HG03108 (cell line): ENCODE measurements around the gene DPYSL4.

Source experiments
- ATAC-seq: cut with Tn5 transposase; IDR thresholded peaks from one replicate; pipeline ENCODE4 v1.9.1; 2021; ENCODE audit warnings: moderate library complexity; ENCODE audit not compliant: unreplicated experiment

The DPYSL4 gene

GRCh38 chr10:132186488-132187429 is at the start of gene DPYSL4:
Gene DPYSL4, plus strand, starts transcription at chr10:132186948. Its CDS starts 116 bp downstream, at chr10:132187064.
- ATAC-seq, result no peak

DNA sequence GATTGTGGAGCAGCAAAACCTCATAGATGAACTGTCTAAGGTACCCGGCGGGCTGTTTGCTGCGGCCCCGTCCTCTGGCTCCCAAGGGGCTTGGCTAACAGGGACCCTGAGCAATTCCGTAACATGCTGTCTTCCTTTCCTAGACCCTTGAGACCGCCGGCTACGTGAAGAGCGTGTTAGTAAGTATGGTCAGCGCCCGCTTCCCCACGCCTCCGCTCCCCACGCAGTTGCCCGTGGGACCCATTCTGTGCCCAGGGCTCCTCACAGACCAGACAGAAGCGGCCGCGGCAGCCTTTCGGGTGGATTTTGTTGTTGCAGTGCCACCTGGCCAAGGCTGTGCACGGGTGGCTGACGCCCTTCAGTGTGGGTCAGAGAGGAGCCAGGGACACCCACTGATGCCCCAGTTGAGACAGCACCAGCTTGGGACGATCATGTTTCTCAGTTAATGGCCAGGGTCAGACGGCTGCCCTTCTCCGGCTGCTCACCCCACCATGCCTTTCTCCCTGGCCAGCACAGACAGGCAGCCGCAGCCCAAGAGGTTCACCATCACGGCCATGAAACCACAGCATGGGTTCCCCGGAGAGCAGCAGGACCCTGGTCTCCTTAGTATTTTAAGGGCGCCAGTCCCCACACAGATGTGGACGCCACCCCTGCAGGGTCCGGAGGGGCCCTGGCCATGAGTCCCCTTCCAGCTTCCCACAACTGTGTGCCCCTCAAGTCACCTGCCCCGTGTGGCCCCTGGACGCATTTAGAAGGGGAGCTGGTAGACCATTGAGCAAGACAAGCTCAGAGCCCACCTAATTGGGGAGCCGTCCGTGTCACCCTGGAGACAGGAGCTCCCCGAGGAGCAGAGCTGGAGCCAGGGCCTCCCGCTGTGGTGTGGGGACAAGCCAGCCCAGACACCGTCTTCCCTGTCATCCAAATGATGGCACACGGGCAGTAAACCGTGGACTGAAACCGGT is 49.4 kb upstream of the DPYSL4 start:
- no peak for ATAC-seq

DNA sequence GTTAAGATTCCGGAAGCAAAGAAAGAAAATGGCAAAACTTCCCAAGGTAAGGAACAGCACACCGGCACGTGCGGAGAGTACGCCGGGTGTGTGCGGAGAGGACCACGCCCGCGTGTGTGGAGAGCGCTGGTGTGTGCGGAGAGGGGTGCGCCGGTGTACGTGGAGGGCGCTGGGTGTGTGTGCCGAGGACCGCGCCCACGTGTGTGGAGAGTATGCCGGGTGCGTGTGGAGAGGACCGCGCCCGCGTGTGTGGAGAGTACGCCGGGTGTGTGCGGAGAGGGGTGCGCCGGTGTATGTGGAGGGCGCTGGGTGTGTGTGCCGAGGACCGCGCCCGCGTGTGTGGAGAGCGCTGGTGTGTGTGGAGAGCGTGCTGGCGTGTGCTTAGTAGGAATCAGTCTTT is 48.6 kb upstream of the DPYSL4 start:
- ATAC-seq, result no peak

- ATAC-seq, result no peak
These were observed 48.2 kb upstream of the DPYSL4 start for GRCh38 chr10:132138596-132138995.

- ATAC-seq, result no peak
These were observed 47.2 kb upstream of the DPYSL4 start for GRCh38 chr10:132139526-132139925.

- ATAC-seq, result no peak
These were observed 46.4 kb upstream of the DPYSL4 start for GRCh38 chr10:132140167-132140925.

DNA sequence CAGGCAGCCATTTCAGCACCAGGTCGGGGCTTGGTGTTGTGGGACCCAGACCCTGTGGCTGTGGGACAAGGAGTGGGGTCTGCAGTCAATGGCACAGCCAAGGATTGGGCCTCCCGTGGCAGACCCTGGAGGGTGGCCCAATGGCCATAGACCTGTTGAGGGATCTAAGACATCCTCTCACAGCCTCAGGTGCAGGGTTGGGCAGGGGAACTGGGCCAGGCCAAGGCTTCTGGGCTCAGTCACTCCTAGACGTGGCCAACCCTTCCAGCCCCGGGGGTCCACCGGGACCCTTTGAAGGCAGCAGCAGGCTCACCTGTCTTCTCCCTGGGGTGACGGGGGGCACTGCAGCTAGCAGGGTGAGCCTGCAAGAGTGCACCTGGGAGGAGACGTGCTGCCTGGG is 45.7 kb upstream of the DPYSL4 start:
- no peak for ATAC-seq

GRCh38 chr10:132141526-132142395 is 45.0 kb upstream of the DPYSL4 start:
- no peak for ATAC-seq

DNA sequence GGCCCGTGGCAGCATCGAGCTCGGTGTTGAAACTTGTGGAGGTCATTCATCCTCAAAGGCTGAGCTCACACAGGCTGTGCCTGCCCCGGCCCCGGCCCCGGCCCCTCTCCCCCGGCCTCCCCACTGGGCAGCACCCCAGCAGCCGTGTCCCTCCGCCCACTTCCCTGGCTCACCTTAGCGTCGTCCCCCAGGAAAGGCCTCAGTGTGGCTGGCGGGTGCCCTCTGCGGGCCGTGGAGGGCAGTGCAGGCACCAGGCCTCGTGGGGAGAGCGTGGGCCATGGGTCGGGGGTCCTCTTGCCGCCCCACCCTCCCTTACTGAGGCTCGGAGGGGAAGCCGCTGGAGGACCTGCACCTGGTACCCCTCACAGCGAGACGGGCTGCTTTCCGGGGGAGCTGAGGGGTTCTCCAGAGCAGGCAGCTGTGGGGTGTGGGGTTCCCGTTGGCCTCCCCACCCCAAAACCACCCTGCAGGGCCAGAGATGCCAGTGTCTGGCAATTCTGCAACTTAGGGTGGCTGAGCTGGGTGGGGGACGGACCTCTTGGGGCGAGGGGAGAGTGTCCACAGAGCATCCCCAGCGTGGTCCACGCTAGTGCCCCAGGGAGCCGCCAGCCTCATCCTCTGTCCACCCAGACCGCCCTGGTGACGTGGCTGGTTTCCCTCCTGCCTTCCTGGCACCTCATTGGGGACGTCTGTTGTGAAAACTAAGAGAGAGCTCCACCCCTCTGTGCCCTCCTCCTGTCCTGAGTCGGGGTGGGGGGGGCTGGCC is 44.2 kb upstream of the DPYSL4 start:
- no peak for ATAC-seq

GRCh38 chr10:132143162-132143561 is 43.6 kb upstream of the DPYSL4 start:
- ATAC-seq, result no peak

- ATAC-seq, result no peak
These were observed 42.7 kb upstream of the DPYSL4 start for GRCh38 chr10:132144086-132144485.

- ATAC-seq, result no peak
These were observed 41.7 kb upstream of the DPYSL4 start for GRCh38 chr10:132145002-132145401.

DNA sequence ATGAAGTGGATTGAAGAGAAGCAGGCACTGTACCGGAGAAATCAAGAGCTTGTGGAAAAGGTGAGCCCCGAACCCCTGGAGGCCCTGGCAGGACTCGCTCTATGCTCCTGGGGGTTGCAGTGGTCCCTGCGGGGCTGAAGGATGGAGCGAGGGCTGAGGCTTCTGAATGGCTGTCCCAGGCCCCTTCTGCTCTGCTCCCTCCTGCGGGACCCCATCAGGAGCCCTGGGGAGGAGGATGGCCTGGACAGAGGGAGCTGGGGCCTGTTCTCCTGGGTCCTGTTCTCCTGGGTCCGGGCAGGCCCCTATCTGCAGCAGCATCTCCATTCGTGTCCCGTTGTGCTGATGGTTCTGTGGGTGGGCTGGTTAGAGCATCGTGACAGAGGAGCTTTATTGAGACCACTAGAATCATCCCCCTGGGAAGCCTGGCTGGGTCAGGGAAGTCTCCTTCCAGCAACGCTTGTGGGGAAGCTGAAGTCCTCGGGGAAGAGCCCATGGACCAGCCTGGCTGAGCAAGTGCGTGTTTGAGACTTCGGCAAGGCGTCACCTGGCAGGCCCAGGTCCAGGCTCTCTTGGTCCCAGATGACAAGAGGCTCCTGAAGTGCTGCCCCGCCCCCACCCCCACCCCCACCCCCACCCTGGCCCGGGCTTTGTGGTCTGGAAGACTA is 41.1 kb upstream of the DPYSL4 start:
- ATAC-seq, result no peak

- no peak for ATAC-seq
These were observed 40.5 kb upstream of the DPYSL4 start for GRCh38 chr10:132146271-132146671.

GRCh38 chr10:132146941-132147915 is 39.5 kb upstream of the DPYSL4 start:
- ATAC-seq, result no peak

GRCh38 chr10:132148261-132149251 is 38.2 kb upstream of the DPYSL4 start:
- ATAC-seq, result no peak
